HepG2 (cell line): ENCODE data around the gene C1orf115. TPM values are rescaled to one million over a fixed set of nuclear protein-coding genes. Genes with fewer than 3 reads are reported as not detected.

Source experiments
- AHR ChIP-seq: IDR thresholded peaks from 2 replicates; pipeline ENCODE4 v1.6.1; 2018; ENCODE audit warnings: missing genetic modification reagents, missing compliant biosample characterization
- BRD4 ChIP-seq: sonication (generic); formaldehyde crosslinking; IDR thresholded peaks from 2 replicates; pipeline ENCODE4 v1.4.0; 2020; ENCODE audit warnings: missing genetic modification reagents
- CBX1 ChIP-seq: IDR thresholded peaks from one replicate; pipeline ENCODE4 v1.6.1; 2016; ENCODE audit warnings: antibody characterized with exemption, low read depth
- HMG20B ChIP-seq: conservative IDR thresholded peaks from 2 replicates; pipeline ENCODE4 v1.6.1; 2016; ENCODE audit warnings: missing genetic modification reagents, missing compliant biosample characterization
- MTF1 ChIP-seq: sonication (generic); formaldehyde crosslinking; IDR thresholded peaks from 2 replicates; pipeline ENCODE4 v1.5.0; 2020; ENCODE audit warnings: missing genetic modification reagents
- NFE2L2 ChIP-seq: fragments of 150-350 bp; IDR thresholded peaks from 2 replicates; pipeline ENCODE4 v1.6.1; 2014; ENCODE audit warnings: low read length
- SAP130 ChIP-seq: IDR thresholded peaks from 2 replicates; pipeline ENCODE4 v1.6.1; 2016; ENCODE audit warnings: low read depth
- ZBTB7B ChIP-seq: sonication (generic); formaldehyde crosslinking; IDR thresholded peaks from 2 replicates; pipeline ENCODE4 v1.4.0; 2020; ENCODE audit warnings: missing genetic modification reagents
- ZNF225 ChIP-seq: sonication (generic); formaldehyde crosslinking; IDR thresholded peaks from 2 replicates; pipeline ENCODE4 v1.4.0; 2020; ENCODE audit warnings: mild to moderate bottlenecking, missing genetic modification reagents
- ZNF264 ChIP-seq: sonication (generic); formaldehyde crosslinking; IDR thresholded peaks from 2 replicates; pipeline ENCODE4 v1.4.0; 2020; ENCODE audit warnings: missing genetic modification reagents
- ZNF589 ChIP-seq: sonication (generic); formaldehyde crosslinking; conservative IDR thresholded peaks from 2 replicates; pipeline ENCODE4 v1.8.0; 2022; ENCODE audit warnings: mild to moderate bottlenecking, moderate library complexity, missing genetic modification reagents
- ZNF709 ChIP-seq: sonication (generic); formaldehyde crosslinking; IDR thresholded peaks from 2 replicates; pipeline ENCODE4 v1.5.0; 2020; ENCODE audit warnings: mild to moderate bottlenecking, missing genetic modification reagents
- ZSCAN22 ChIP-seq: sonication (generic); formaldehyde crosslinking; IDR thresholded peaks from 2 replicates; pipeline ENCODE4 v1.4.0; 2020; ENCODE audit warnings: mild to moderate bottlenecking, missing genetic modification reagents
- ZSCAN29 ChIP-seq: sonication (generic); formaldehyde crosslinking; conservative IDR thresholded peaks from 2 replicates; pipeline ENCODE4 v1.4.0; 2020; ENCODE audit warnings: mild to moderate bottlenecking, missing genetic modification reagents
- polyA plus RNA-seq, 8 experiments: library from polyadenylated mRNA; depleted of rRNA in 3 of 8; stranded (reverse) in 7 of 8; unstranded in 1 of 8; fragments of >200 nt; fragmentation: Illumina TruSeq in 4 of 8; extraction: Trizol in 4 of 8; gene quantifications; 2 replicates each; pipeline versions ENCODE4 v1.2.1 to v1.2.3, GENCODE V29; 2011 to 2016; ENCODE audit warnings: low read depth in 4 of 8, missing spikeins in 1 of 8, mixed read lengths in 1 of 8; ENCODE audit not compliant: insufficient read depth in 1 of 8
- total RNA-seq, 5 experiments: library from RNA; depleted of rRNA; stranded (reverse); fragments of >200 nt; fragmentation: Illumina TruSeq; extraction: Trizol; gene quantifications; 2 replicates each; pipeline ENCODE4 v1.2.3, GENCODE V29; 2016; ENCODE audit warnings: low read depth in 1 of 5
- TF ChIP-seq, protein P1 (sequence below): sonication (generic); formaldehyde crosslinking; IDR thresholded peaks from 2 replicates; pipeline ENCODE4 v1.5.0; 2020; ENCODE audit warnings: missing genetic modification reagents
- TF ChIP-seq, protein P2 (sequence below): sonication (generic); formaldehyde crosslinking; conservative IDR thresholded peaks from 2 replicates; pipeline ENCODE4 v1.8.0; 2022; ENCODE audit warnings: mild to moderate bottlenecking, moderate library complexity, missing genetic modification reagents
- TF ChIP-seq, protein P3 (sequence below): sonication (generic); formaldehyde crosslinking; IDR thresholded peaks from 2 replicates; pipeline ENCODE4 v1.9.0; 2022; ENCODE audit warnings: missing genetic modification reagents, mild to moderate bottlenecking, borderline replicate concordance
- TF ChIP-seq, protein P4 (sequence below): IDR thresholded peaks from 2 replicates; pipeline ENCODE4 v1.6.1; 2018; ENCODE audit warnings: missing genetic modification reagents, mild to moderate bottlenecking, missing compliant biosample characterization
- TF ChIP-seq, protein P5 (sequence below): sonication (generic); formaldehyde crosslinking; IDR thresholded peaks from 2 replicates; pipeline ENCODE4 v1.8.0; 2022; ENCODE audit warnings: missing genetic modification reagents, mild to moderate bottlenecking, moderate library complexity, borderline replicate concordance
- TF ChIP-seq, protein P6 (sequence below): sonication (generic); formaldehyde crosslinking; IDR thresholded peaks from 2 replicates; pipeline ENCODE4 v1.4.0; 2020; ENCODE audit warnings: missing genetic modification reagents, borderline replicate concordance

The C1orf115 gene
- total and polyA plus RNA-seq, 2 of the 13 experiments (the other 11 are each of a cell fraction or from before 2014, with no cell fraction given) = 25.2 to 85.9 TPM

DNA sequence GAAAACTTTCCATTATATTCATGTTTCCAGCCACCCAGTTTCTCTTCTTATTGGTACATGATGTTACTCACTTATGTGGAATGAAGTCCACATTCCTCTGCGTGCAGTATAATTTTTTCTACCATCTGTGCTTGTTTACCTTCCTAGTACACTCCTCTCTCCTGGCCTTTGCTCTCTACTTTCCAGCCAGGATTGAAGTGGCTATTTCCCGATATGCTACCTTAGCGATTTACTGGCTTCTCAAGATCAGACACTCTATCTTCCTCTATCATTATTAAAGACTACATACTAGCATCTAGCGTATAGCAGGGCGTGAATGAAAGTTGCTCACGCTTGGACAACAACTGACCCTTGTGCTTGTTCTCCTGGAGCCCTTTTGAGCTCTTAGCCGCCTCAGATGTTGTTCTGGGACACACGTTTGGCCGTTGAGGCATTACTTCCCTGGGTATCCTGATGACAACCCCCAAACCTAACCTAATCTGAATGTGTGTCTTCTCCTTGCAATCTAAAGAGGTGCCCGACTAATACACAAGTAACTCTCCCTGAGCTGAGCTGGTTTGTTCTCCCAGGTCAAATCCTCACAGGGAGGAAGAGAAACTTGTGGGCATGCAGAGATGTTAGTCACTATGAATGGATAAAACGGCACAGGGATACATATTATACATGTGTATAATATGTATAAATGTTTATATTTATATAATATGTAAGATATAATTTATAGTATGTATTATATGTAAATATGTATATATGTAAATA lies 44.6 kb downstream of the C1orf115 start (continued):
- no peak for TF ChIP-seq ZNF264
- TF ChIP-seq, protein P1, sequence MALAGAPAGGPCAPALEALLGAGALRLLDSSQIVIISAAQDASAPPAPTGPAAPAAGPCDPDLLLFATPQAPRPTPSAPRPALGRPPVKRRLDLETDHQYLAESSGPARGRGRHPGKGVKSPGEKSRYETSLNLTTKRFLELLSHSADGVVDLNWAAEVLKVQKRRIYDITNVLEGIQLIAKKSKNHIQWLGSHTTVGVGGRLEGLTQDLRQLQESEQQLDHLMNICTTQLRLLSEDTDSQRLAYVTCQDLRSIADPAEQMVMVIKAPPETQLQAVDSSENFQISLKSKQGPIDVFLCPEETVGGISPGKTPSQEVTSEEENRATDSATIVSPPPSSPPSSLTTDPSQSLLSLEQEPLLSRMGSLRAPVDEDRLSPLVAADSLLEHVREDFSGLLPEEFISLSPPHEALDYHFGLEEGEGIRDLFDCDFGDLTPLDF (CRISPR knock-in tag) = no peak
- TF ChIP-seq HMG20B (CRISPR knock-in tag) = 0 out of 2 replicates have a peak, but pooled peaks have one; percentile 12
- TF ChIP-seq BRD4 = no peak
- TF ChIP-seq ZSCAN22 = no peak
- TF ChIP-seq, protein P2, sequence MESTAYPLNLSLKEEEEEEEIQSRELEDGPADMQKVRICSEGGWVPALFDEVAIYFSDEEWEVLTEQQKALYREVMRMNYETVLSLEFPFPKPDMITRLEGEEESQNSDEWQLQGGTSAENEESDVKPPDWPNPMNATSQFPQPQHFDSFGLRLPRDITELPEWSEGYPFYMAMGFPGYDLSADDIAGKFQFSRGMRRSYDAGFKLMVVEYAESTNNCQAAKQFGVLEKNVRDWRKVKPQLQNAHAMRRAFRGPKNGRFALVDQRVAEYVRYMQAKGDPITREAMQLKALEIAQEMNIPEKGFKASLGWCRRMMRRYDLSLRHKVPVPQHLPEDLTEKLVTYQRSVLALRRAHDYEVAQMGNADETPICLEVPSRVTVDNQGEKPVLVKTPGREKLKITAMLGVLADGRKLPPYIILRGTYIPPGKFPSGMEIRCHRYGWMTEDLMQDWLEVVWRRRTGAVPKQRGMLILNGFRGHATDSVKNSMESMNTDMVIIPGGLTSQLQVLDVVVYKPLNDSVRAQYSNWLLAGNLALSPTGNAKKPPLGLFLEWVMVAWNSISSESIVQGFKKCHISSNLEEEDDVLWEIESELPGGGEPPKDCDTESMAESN (CRISPR knock-in tag) = no peak
- no peak for TF ChIP-seq NFE2L2
- TF ChIP-seq ZNF709 = no peak
- TF ChIP-seq, protein P3, sequence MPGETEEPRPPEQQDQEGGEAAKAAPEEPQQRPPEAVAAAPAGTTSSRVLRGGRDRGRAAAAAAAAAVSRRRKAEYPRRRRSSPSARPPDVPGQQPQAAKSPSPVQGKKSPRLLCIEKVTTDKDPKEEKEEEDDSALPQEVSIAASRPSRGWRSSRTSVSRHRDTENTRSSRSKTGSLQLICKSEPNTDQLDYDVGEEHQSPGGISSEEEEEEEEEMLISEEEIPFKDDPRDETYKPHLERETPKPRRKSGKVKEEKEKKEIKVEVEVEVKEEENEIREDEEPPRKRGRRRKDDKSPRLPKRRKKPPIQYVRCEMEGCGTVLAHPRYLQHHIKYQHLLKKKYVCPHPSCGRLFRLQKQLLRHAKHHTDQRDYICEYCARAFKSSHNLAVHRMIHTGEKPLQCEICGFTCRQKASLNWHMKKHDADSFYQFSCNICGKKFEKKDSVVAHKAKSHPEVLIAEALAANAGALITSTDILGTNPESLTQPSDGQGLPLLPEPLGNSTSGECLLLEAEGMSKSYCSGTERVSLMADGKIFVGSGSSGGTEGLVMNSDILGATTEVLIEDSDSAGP (CRISPR knock-in tag) = no peak
- TF ChIP-seq SAP130 = peak; percentile 74
- no peak for TF ChIP-seq ZSCAN29 (CRISPR knock-in tag)
- TF ChIP-seq, protein P4, sequence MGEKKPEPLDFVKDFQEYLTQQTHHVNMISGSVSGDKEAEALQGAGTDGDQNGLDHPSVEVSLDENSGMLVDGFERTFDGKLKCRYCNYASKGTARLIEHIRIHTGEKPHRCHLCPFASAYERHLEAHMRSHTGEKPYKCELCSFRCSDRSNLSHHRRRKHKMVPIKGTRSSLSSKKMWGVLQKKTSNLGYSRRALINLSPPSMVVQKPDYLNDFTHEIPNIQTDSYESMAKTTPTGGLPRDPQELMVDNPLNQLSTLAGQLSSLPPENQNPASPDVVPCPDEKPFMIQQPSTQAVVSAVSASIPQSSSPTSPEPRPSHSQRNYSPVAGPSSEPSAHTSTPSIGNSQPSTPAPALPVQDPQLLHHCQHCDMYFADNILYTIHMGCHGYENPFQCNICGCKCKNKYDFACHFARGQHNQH (CRISPR knock-in tag) = peak; percentile 37; the same call in 1 of the 2 replicates
- TF ChIP-seq, protein P5, sequence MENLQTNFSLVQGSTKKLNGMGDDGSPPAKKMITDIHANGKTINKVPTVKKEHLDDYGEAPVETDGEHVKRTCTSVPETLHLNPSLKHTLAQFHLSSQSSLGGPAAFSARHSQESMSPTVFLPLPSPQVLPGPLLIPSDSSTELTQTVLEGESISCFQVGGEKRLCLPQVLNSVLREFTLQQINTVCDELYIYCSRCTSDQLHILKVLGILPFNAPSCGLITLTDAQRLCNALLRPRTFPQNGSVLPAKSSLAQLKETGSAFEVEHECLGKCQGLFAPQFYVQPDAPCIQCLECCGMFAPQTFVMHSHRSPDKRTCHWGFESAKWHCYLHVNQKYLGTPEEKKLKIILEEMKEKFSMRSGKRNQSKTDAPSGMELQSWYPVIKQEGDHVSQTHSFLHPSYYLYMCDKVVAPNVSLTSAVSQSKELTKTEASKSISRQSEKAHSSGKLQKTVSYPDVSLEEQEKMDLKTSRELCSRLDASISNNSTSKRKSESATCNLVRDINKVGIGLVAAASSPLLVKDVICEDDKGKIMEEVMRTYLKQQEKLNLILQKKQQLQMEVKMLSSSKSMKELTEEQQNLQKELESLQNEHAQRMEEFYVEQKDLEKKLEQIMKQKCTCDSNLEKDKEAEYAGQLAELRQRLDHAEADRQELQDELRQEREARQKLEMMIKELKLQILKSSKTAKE (CRISPR knock-in tag) = no peak
- TF ChIP-seq CBX1 = no peak
- no peak for TF ChIP-seq ZNF589 (CRISPR knock-in tag)
- no peak for TF ChIP-seq AHR (CRISPR knock-in tag)
- TF ChIP-seq, protein P6, sequence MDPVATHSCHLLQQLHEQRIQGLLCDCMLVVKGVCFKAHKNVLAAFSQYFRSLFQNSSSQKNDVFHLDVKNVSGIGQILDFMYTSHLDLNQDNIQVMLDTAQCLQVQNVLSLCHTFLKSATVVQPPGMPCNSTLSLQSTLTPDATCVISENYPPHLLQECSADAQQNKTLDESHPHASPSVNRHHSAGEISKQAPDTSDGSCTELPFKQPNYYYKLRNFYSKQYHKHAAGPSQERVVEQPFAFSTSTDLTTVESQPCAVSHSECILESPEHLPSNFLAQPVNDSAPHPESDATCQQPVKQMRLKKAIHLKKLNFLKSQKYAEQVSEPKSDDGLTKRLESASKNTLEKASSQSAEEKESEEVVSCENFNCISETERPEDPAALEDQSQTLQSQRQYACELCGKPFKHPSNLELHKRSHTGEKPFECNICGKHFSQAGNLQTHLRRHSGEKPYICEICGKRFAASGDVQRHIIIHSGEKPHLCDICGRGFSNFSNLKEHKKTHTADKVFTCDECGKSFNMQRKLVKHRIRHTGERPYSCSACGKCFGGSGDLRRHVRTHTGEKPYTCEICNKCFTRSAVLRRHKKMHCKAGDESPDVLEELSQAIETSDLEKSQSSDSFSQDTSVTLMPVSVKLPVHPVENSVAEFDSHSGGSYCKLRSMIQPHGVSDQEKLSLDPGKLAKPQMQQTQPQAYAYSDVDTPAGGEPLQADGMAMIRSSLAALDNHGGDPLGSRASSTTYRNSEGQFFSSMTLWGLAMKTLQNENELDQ (CRISPR knock-in tag) = no peak
- no peak for TF ChIP-seq MTF1 (CRISPR knock-in tag)
- no peak; the same call in 1 of the 2 replicates for TF ChIP-seq ZBTB7B (CRISPR knock-in tag)
- no peak for TF ChIP-seq ZNF225
